ENCODE data around the gene PODN. TPM values are rescaled to one million over a fixed set of nuclear protein-coding genes. Genes with fewer than 3 reads are reported as not detected.

Gene PODN
- total and polyA plus RNA-seq, 2 of the 4 experiments (the other 2 are of a cell fraction), result 0.54 to 6.2 TPM

DNA sequence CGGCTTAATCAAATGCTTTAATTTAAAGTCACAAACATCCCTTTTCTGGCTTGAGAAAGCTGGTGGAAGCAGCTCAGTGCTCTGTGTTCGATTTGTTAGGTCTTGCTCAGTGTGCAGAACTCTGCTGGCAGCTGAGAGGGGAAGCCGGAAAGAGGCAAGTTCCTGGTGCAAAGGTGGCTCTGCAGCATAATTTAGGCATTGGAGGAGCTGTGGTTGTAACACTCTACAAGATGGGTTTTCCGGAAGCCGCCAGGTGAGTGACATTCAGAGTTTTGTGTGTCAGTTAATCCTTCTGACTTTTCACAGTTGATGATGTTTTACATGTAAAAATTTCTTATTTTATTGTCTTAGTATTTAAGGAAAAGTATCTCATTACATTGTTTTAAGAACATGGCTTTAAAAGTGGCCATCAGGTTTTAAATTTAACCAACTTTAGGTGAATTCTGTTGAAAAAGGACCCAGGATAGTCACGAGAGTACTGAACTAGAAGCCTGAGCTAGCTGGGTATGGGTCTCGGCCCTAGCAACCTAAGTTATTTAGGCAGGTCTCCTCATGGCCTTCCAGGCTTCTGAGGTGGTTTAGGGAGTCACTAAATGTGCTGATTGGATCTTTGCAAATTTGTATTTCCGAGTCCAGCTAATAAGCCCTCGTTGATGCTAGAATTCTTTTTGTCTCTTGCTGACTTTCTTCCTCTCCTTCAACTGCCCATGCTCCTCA is 47.1 kb upstream of the PODN start:
- peak overlapping the region; percentile 77 for H2BK5ac ChIP-seq (ENCODE audit: low read depth, low read length, poor library complexity, severe bottlenecking)
- peak overlapping the region; percentile 48 to 84; a peak in 3 of 4 replicates for H4K8ac ChIP-seq (ENCODE audit: low read depth in 2 of 2, low read length in 2 of 2)
- peak overlapping the region; percentile 28 for H2BK120ac ChIP-seq (ENCODE audit: low read depth, low read length)
- peak overlapping the region; percentile 88 for H3K56ac ChIP-seq (ENCODE audit: extremely low read depth, insufficient read depth, low read length)
- H2AK9ac ChIP-seq (replicated peaks; ENCODE audit: low read depth, low read length, poor library complexity), result peak overlapping the region; percentile 95
- H3K9me3 ChIP-seq (ENCODE audit: control insufficient read depth, insufficient read depth, low read length), result no peaks in the 10 kb centered on the region
- dilution Hi-C loops (cut with HindIII; ENCODE audit: low sequenced_read_pairs, unreplicated experiment) (no loop called here), in situ Hi-C loops (cut with MboI; ENCODE audit: low sequenced_read_pairs) (no loop called here), intact Hi-C loops (cut with micrococcal nuclease) (loop anchor here (5.0 kb wide), 1 partner anchor 172 kb away; no protein-coding TSS in a partner anchor)
- H3K4ac ChIP-seq (ENCODE audit: low read depth, low read length), result peak overlapping the region; percentile 74
- H2BK20ac ChIP-seq (ENCODE audit: low read depth, low read length), result no peak overlapping the region
- H3K9ac ChIP-seq (ENCODE audit: low read depth, low read length), result peak overlapping the region; percentile 87
- peaks cover 3% of the 10 kb centered on the region; the same call in 1 of the 2 replicates for H3K36me3 ChIP-seq (ENCODE audit: control insufficient read depth, insufficient read depth, low read length)
- H2AFZ ChIP-seq (replicated peaks; ENCODE audit: low read length, poor library complexity), result peak overlapping the region; percentile 80
- peaks cover 19 to 36% of the 10 kb centered on the region in 2 experiments for H3K79me1 ChIP-seq (ENCODE audit: low read depth in 1 of 2, low read length in 2 of 2)
- TSS peak; percentile 5 for BruUV-seq (replicated peaks)
- H2AK5ac ChIP-seq (ENCODE audit: low read depth, low read length), result peak overlapping the region; percentile 64
- 0% methylated on average over 3 of the region's 9 CpGs; no CpG with 5 or more reads in 1 of the 2 experiments for WGBS, 2 experiments (ENCODE audit: extremely low coverage in 2 of 2, insufficient read length in 1 of 2)
- ChIA-PET POLR2A (ENCODE audit: unreplicated experiment) (no interaction called here), CTCF (interaction anchor here (0.6 kb wide), 1 partner anchor 199 kb away, joined by 6 read pairs; no protein-coding TSS in a partner anchor)
- H3K18ac ChIP-seq (ENCODE audit: low read depth, low read length), result peak overlapping the region; percentile 32; the same call in 1 of the 2 replicates
- H3K14ac ChIP-seq (replicated peaks; ENCODE audit: low read depth, low read length), result peak overlapping the region; percentile 80
- peak overlapping the region; percentile 21 for H3K27ac ChIP-seq (ENCODE audit: insufficient read depth, low read length)
- no peaks in the 10 kb centered on the region for H4K20me1 ChIP-seq (ENCODE audit: insufficient read depth, low read length)
- no peaks in the 10 kb centered on the region for H3K4me1 ChIP-seq (ENCODE audit: control insufficient read depth, insufficient read depth, low read length)
- H3K27me3 ChIP-seq (ENCODE audit: control insufficient read depth, insufficient read depth, low read length), result no peaks in the 10 kb centered on the region
- H4K5ac ChIP-seq (ENCODE audit: low read depth, low read length), result peak overlapping the region; percentile 41; the same call in 1 of the 2 replicates
- peak overlapping the region; percentile 42; the same call in 1 of the 3 replicates for H2BK15ac ChIP-seq (ENCODE audit: low read depth, low read length)
- peak; percentile 95 for ATAC-seq (ENCODE audit: low read depth)
- DNase-seq, result peak; percentile 91
- peak overlapping the region; percentile 51 for H3K4me3 ChIP-seq (ENCODE audit: insufficient read depth, low read depth, low read length)
- H3K23ac ChIP-seq (ENCODE audit: low read depth, low read length), result peak overlapping the region; percentile 20
- peak overlapping the region; percentile 98 for H3K4me2 ChIP-seq (ENCODE audit: low read depth, low read length)
- peak overlapping the region; percentile 50; the same call in 1 of the 2 replicates for H4K91ac ChIP-seq (ENCODE audit: insufficient read depth, low read depth, low read length)
- no peaks in the 10 kb centered on the region for H3K9me1 ChIP-seq (ENCODE audit: insufficient read depth, low read length)
- TF ChIP-seq BHLHE40 (IDR thresholded peaks at IDR 0.05; ENCODE audit: low read depth, low read length), result no peak
- TF ChIP-seq CEBPB (IDR thresholded peaks at IDR 0.05; ENCODE audit: low read depth, low read length), result no peak
- peak; percentile 56; the same call in 1 of the 2 replicates for TF ChIP-seq MXI1 (IDR thresholded peaks at IDR 0.05; ENCODE audit: borderline replicate concordance, low read depth, low read length)
- TF ChIP-seq SMC3 (IDR thresholded peaks at IDR 0.05; ENCODE audit: low read depth, low read length), result peak; percentile 12; the same call in 1 of the 2 replicates
- TF ChIP-seq POLR2A (IDR thresholded peaks at IDR 0.05; ENCODE audit: low read depth, low read length), result no peak
- TF ChIP-seq MAFK (IDR thresholded peaks at IDR 0.05; ENCODE audit: low read depth, low read length), result peak; percentile 60
- no peak for TF ChIP-seq RCOR1 (IDR thresholded peaks at IDR 0.05; ENCODE audit: insufficient replicate concordance, low read length)
- TF ChIP-seq FOS (IDR thresholded peaks at IDR 0.05; ENCODE audit: low read depth, low read length), result no peak
- no peak for TF ChIP-seq CHD1 (IDR thresholded peaks at IDR 0.05; ENCODE audit: low read depth, low read length)
- no peak for TF ChIP-seq RFX5 (IDR thresholded peaks at IDR 0.05; ENCODE audit: low read depth, low read length)
- TF ChIP-seq USF2 (IDR thresholded peaks at IDR 0.05; ENCODE audit: low read depth, low read length), result no peak
- TF ChIP-seq NFE2L2 (IDR thresholded peaks at IDR 0.05; ENCODE audit: low read depth, low read length), result no peak
- no peak for TF ChIP-seq MAZ (IDR thresholded peaks at IDR 0.05; ENCODE audit: borderline replicate concordance, low read depth, low read length)
- peak; percentile 37 for TF ChIP-seq RAD21 (IDR thresholded peaks at IDR 0.05; ENCODE audit: low read length)
- TF ChIP-seq, protein P1, sequence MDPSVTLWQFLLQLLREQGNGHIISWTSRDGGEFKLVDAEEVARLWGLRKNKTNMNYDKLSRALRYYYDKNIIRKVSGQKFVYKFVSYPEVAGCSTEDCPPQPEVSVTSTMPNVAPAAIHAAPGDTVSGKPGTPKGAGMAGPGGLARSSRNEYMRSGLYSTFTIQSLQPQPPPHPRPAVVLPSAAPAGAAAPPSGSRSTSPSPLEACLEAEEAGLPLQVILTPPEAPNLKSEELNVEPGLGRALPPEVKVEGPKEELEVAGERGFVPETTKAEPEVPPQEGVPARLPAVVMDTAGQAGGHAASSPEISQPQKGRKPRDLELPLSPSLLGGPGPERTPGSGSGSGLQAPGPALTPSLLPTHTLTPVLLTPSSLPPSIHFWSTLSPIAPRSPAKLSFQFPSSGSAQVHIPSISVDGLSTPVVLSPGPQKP (IDR thresholded peaks at IDR 0.05; ENCODE audit: borderline replicate concordance, low read depth, low read length), result no peak
